Activated CD4-positive, alpha-beta T cell treated with anti-CD3 and anti-CD28 coated beads, Interleukin-2, amount 50 U/mL, for 48 hours (primary cell): ENCODE data around the gene CLSTN1.

Experiments
- DNase-seq, 2 experiments: peaks; one replicate each; pipeline ENCODE4 v3.0.0-alpha.2; 2020

CLSTN1 gene

GRCh38 chr1:9850442-9851162, 26.8 kb upstream of the CLSTN1 start:
- DNase-seq, result no peak

- no peak for DNase-seq
Measured at GRCh38 chr1:9849691-9850441, 26.1 kb upstream of the CLSTN1 start.

- DNase-seq, result no peak
Measured at GRCh38 chr1:9848022-9848421, 24.3 kb upstream of the CLSTN1 start.

- DNase-seq, result no peak
Measured at GRCh38 chr1:9847269-9847668, 23.5 kb upstream of the CLSTN1 start.

GRCh38 chr1:9846611-9847171, 22.9 kb upstream of the CLSTN1 start:
- no peak for DNase-seq

GRCh38 chr1:9845914-9846313, 22.1 kb upstream of the CLSTN1 start:
- no peak for DNase-seq

GRCh38 chr1:9844756-9845155, 21.0 kb upstream of the CLSTN1 start:
- no peak for DNase-seq

GRCh38 chr1:9844106-9844505, 20.3 kb upstream of the CLSTN1 start:
- DNase-seq, result no peak

GRCh38 chr1:9843576-9843945, 19.8 kb upstream of the CLSTN1 start:
- DNase-seq, result no peak

- DNase-seq, result no peak
Measured at GRCh38 chr1:9842781-9843575, 19.2 kb upstream of the CLSTN1 start.

- no peak for DNase-seq
Measured at GRCh38 chr1:9842073-9842711, 18.4 kb upstream of the CLSTN1 start.

- no peak for DNase-seq
Measured at GRCh38 chr1:9841460-9841859, 17.7 kb upstream of the CLSTN1 start.

GRCh38 chr1:9840176-9840575, 16.4 kb upstream of the CLSTN1 start:
- DNase-seq, result no peak

GRCh38 chr1:9838946-9839345, 15.2 kb upstream of the CLSTN1 start:
- DNase-seq, result no peak

- no peak for DNase-seq
Measured at GRCh38 chr1:9836632-9836960, 12.8 kb upstream of the CLSTN1 start.

- no peak for DNase-seq
Measured at GRCh38 chr1:9835758-9836631, 12.2 kb upstream of the CLSTN1 start.

- no peak for DNase-seq
Measured at GRCh38 chr1:9835404-9835757, 11.6 kb upstream of the CLSTN1 start.

GRCh38 chr1:9833632-9834031, 9.9 kb upstream of the CLSTN1 start:
- no peak for DNase-seq

- DNase-seq, result peak; percentile 11 to 24
Measured at GRCh38 chr1:9827558-9828185, 3.9 kb upstream of the CLSTN1 start.

GRCh38 chr1:9826616-9827015, 2.9 kb upstream of the CLSTN1 start:
- no peak for DNase-seq

- no peak for DNase-seq
Measured at GRCh38 chr1:9826087-9826486, 2.3 kb upstream of the CLSTN1 start.
